A673 (cell line): ENCODE results near the gene ALDH1L1.

Source experiments
- CTCF ChIP-seq: fragments of 300-800, 200-600 bp; sonication (generic); conservative IDR thresholded peaks from 2 replicates; pipeline ENCODE4 v1.5.1; 2017; ENCODE audit warnings: low read depth, mild to moderate bottlenecking, antibody characterized with exemption, low read length, moderate library complexity, mixed read lengths
- EZH2 ChIP-seq: fragments of 200-600 bp; sonication (generic); IDR thresholded peaks from 2 replicates; pipeline ENCODE4 v1.6.1; 2017; ENCODE audit warnings: borderline replicate concordance, low read depth, mild to moderate bottlenecking, mixed read lengths, antibody characterized with exemption, low read length; ENCODE audit not compliant: poor library complexity, severe bottlenecking

- TF ChIP-seq CTCF (no peak), EZH2 (no peak)
Measured at GRCh38 chr3:126113238-126113555, 67.2 kb downstream of the ALDH1L1 start.
